OCI-LY3 (cell line): ENCODE data around the gene CD84.
"Not testable (repeated sequence)": the region's sequence is repeated elsewhere in the genome, so short reads cannot be mapped to it uniquely, and the experiment has no call there.

Experiments used
- H2AFZ ChIP-seq: fragments of 200-600, 300-600 bp; shearing (Covaris generic); 2 replicates; pipeline ENCODE4 v1.6.0; 2014; ENCODE audit warnings: antibody characterized with exemption, low read depth, low read length
- H3K27ac ChIP-seq: fragments of 200-600, 300-600 bp; sonication (generic); 2 replicates; pipeline ENCODE4 v1.5.1; 2014; ENCODE audit warnings: mild to moderate bottlenecking, low read length, moderate library complexity, mixed read lengths
- H3K27me3 ChIP-seq: fragments of 200-600, 300-600 bp; sonication (generic); 2 replicates; pipeline ENCODE4 v1.6.1; 2014; ENCODE audit warnings: low read depth, low read length, mixed read lengths
- H3K36me3 ChIP-seq: fragments of 200-600, 300-600 bp; sonication (generic); replicated peaks from 2 replicates; pipeline ENCODE3; 2014; ENCODE audit warnings: low read depth, low read length, mixed read lengths
- H3K4me1 ChIP-seq: fragments of 300-600, 200-600 bp; sonication (generic); 2 replicates; pipeline ENCODE4 v1.6.1; 2014; ENCODE audit warnings: low read length, mixed read lengths
- H3K4me2 ChIP-seq: fragments of 200-600, 300-600 bp; sonication (generic); 2 replicates; pipeline ENCODE4 v1.6.1; 2014; ENCODE audit warnings: low read length, mixed read lengths
- H3K4me3 ChIP-seq: fragments of 300-600, 200-600 bp; sonication (generic); 2 replicates; pipeline ENCODE4 v1.5.1; 2014; ENCODE audit warnings: antibody characterized with exemption, mild to moderate bottlenecking, low read length, moderate library complexity
- H3K79me2 ChIP-seq: fragments of 300-600, 200-600 bp; shearing (Covaris generic); 2 replicates; pipeline ENCODE4 v1.6.1; 2014; ENCODE audit warnings: mild to moderate bottlenecking, low read length, mixed read lengths
- H3K9ac ChIP-seq: fragments of 300-600, 200-600 bp; shearing (Covaris generic); 2 replicates; pipeline ENCODE4 v1.6.0; 2014; ENCODE audit warnings: mild to moderate bottlenecking, low read length, moderate library complexity
- H3K9me3 ChIP-seq: fragments of 200-600, 300-600 bp; shearing (Covaris generic); 2 replicates; pipeline ENCODE4 v1.6.1; 2014; ENCODE audit warnings: low read length, mixed read lengths; ENCODE audit not compliant: insufficient read depth
- H4K20me1 ChIP-seq: fragments of 200-600, 300-600 bp; sonication (generic); 2 replicates; pipeline ENCODE4 v1.6.1; 2016; ENCODE audit warnings: low read length, mixed read lengths; ENCODE audit not compliant: insufficient read depth
- EZH2phosphoT487 ChIP-seq: fragments of 200-600 bp; shearing (Covaris generic); IDR thresholded peaks from 2 replicates; pipeline ENCODE4 v1.6.1; 2018; ENCODE audit warnings: antibody characterized with exemption, mixed run types, low read depth
- TF ChIP-seq, protein P1 (sequence below): fragments of 200-600, 300-600 bp; sonication (generic); IDR thresholded peaks from 2 replicates; pipeline ENCODE4 v1.5.1; 2014; ENCODE audit warnings: antibody characterized with exemption, low read length, low read depth

The CD84 gene

GRCh38 chr1:160520582-160520981, 58.7 kb downstream of the CD84 start:
- Histone ChIP-seq H3K9me3 (no peaks in the 10 kb centered on the region), H3K4me2 (peak overlapping the region; percentile 16), H3K9ac (no peak overlapping the region), H3K27ac (no peak overlapping the region), H3K36me3 (no peaks in the 10 kb centered on the region), H4K20me1 (no peaks in the 10 kb centered on the region), H3K4me1 (peaks cover 12% of the 10 kb centered on the region), H3K79me2 (no peaks in the 10 kb centered on the region), H2AFZ (peak overlapping the region; percentile 67), H3K27me3 (no peaks in the 10 kb centered on the region), H3K4me3 (no peak overlapping the region)
- no peak for TF ChIP-seq EZH2phosphoT487
- TF ChIP-seq, protein P1, sequence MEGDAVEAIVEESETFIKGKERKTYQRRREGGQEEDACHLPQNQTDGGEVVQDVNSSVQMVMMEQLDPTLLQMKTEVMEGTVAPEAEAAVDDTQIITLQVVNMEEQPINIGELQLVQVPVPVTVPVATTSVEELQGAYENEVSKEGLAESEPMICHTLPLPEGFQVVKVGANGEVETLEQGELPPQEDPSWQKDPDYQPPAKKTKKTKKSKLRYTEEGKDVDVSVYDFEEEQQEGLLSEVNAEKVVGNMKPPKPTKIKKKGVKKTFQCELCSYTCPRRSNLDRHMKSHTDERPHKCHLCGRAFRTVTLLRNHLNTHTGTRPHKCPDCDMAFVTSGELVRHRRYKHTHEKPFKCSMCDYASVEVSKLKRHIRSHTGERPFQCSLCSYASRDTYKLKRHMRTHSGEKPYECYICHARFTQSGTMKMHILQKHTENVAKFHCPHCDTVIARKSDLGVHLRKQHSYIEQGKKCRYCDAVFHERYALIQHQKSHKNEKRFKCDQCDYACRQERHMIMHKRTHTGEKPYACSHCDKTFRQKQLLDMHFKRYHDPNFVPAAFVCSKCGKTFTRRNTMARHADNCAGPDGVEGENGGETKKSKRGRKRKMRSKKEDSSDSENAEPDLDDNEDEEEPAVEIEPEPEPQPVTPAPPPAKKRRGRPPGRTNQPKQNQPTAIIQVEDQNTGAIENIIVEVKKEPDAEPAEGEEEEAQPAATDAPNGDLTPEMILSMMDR, result no peak

- no peak overlapping the region for H3K27ac ChIP-seq
Observed at GRCh38 chr1:160519642-160520435, 59.5 kb downstream of the CD84 start.

DNA sequence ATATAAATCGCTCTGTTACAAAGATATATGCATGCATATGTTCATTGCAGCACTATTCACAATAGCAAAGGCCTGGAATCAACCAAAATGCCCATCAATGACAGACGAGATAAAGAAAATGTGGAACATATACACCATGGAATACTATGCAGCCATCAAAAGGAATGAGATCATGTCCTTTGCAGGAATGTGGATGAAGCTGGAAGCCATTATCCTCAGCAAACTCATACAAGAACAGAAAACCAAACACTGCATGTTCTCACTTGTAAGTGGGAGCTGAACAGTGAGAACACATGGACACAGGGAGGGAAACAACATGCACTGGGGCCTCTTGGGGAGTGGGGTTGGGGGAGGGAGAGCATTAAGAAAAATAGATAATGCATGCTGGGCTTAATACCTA, 61.8 kb downstream of the CD84 start:
- H3K27ac ChIP-seq, H3K4me3 ChIP-seq, H3K27me3 ChIP-seq, H3K4me2 ChIP-seq, H3K79me2 ChIP-seq, H4K20me1 ChIP-seq, H3K9ac ChIP-seq, H3K36me3 ChIP-seq, H2AFZ ChIP-seq, H3K9me3 ChIP-seq: not testable (repeated sequence)
- peaks cover 12% of the 10 kb centered on the region for H3K4me1 ChIP-seq

More at GRCh38 chr1:160519642-160520435, 59.5 kb downstream of the CD84 start:
- TF ChIP-seq, protein P1, result no peak
- no peak for TF ChIP-seq EZH2phosphoT487
- Histone ChIP-seq H3K27me3 (no peaks in the 10 kb centered on the region), H3K4me2 (peak overlapping the region; percentile 18), H3K9ac (no peak overlapping the region), H3K4me1 (peaks cover 12% of the 10 kb centered on the region), H2AFZ (peak overlapping the region; percentile 30; the same call in 1 of the 2 replicates), H4K20me1 (no peaks in the 10 kb centered on the region), H3K9me3 (no peaks in the 10 kb centered on the region), H3K4me3 (no peak overlapping the region), H3K79me2 (no peaks in the 10 kb centered on the region), H3K36me3 (no peaks in the 10 kb centered on the region)

DNA sequence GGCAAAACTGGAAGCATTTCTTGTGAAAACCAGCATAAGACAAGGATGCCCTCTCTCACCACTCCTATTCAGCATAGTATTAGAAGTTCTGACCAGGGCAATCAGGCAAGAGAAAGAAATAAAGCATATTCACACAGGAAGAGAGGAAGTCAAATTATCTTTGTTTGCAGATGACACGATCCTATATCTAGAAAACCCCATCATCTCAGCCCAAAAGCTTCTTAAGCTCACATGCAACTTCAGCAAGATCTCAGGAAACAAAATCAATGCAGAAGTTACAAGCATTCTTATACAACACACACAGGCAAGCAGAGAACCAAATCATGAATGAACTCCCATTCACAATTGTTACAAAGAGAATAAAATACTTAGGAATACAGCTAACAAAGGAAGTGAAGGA, 63.4 kb downstream of the CD84 start:
- not testable (repeated sequence) for H3K79me2 ChIP-seq, H3K9me3 ChIP-seq

DNA sequence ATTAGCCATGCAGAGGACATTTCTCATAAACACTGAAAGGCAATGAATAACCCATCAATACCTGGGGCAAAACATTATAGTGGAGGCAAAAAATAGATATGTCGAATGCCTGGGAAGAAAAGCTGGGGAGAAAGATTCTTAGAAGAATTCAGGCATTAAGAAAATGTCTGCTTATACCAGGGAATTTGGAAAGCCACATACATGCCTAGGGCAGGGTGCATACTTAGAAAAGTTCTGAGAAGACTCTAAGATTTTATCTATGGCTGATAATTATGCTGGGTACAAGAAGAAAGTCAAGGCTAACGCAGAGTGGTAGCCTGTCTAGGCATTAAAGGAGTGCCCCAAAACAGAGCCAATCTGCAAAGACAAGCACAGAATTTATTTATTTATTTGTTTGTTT, 74.6 kb downstream of the CD84 start:
- Histone ChIP-seq H3K27me3 (no peaks in the 10 kb centered on the region), H4K20me1 (no peaks in the 10 kb centered on the region), H2AFZ (no peak overlapping the region), H3K4me3 (no peak overlapping the region), H3K79me2 (no peaks in the 10 kb centered on the region), H3K9me3 (peaks cover 6% of the 10 kb centered on the region; the same call in 1 of the 2 replicates), H3K27ac (no peak overlapping the region), H3K36me3 (no peaks in the 10 kb centered on the region), H3K4me1 (no peaks in the 10 kb centered on the region), H3K4me2 (no peak overlapping the region), H3K9ac (no peak overlapping the region)
- TF ChIP-seq EZH2phosphoT487, result no peak
- TF ChIP-seq, protein P1, result no peak

More for the DNA sequence above, 63.4 kb downstream of the CD84 start:
- not testable (repeated sequence) for H2AFZ ChIP-seq, H3K27me3 ChIP-seq, H3K4me3 ChIP-seq, H3K27ac ChIP-seq, H3K9ac ChIP-seq, H3K4me2 ChIP-seq, H4K20me1 ChIP-seq, H3K36me3 ChIP-seq
- peaks cover 12% of the 10 kb centered on the region for H3K4me1 ChIP-seq
